ENCODE measurements around the gene ITPR2. TPM values are rescaled to one million over a fixed set of nuclear protein-coding genes. Genes with fewer than 3 reads are reported as not detected.
A peak's percentile ranks its signal among the peaks of the same experiment; 100 is the strongest.
"Not testable (repeated sequence)": the region's sequence is repeated elsewhere in the genome, so short reads cannot be mapped to it uniquely, and the experiment has no call there.

ITPR2 gene
- total RNA-seq, 1 experiment from 2014 or later = 14.3 TPM

GRCh38 chr12:26443309-26443708 is 389.7 kb downstream of the ITPR2 start:
- Mint-ChIP-seq H3K4me3 (ENCODE audit: unreplicated experiment) (no peak overlapping the region), H3K4me1 (ENCODE audit: insufficient read depth, unreplicated experiment) (no peaks in the 10 kb centered on the region), H3K27me3 (ENCODE audit: insufficient read depth, unreplicated experiment) (no peaks in the 10 kb centered on the region), H3K27ac (ENCODE audit: low read depth, unreplicated experiment) (no peak overlapping the region), H3K9me3 (ENCODE audit: unreplicated experiment) (no peaks in the 10 kb centered on the region), H3K36me3 (ENCODE audit: insufficient read depth, unreplicated experiment) (peaks cover 6% of the 10 kb centered on the region)
- no TSS peak for BruUV-seq (replicated peaks)
- CTCF ChIA-PET = interaction anchor here (0.7 to 0.9 kb wide), 3 partner anchors 73 to 324 kb away, joined by 3 read pairs; no protein-coding TSS in a partner anchor
- DNase-seq (ENCODE audit: unreplicated experiment) = no peak
- TF ChIP-seq, protein P1, sequence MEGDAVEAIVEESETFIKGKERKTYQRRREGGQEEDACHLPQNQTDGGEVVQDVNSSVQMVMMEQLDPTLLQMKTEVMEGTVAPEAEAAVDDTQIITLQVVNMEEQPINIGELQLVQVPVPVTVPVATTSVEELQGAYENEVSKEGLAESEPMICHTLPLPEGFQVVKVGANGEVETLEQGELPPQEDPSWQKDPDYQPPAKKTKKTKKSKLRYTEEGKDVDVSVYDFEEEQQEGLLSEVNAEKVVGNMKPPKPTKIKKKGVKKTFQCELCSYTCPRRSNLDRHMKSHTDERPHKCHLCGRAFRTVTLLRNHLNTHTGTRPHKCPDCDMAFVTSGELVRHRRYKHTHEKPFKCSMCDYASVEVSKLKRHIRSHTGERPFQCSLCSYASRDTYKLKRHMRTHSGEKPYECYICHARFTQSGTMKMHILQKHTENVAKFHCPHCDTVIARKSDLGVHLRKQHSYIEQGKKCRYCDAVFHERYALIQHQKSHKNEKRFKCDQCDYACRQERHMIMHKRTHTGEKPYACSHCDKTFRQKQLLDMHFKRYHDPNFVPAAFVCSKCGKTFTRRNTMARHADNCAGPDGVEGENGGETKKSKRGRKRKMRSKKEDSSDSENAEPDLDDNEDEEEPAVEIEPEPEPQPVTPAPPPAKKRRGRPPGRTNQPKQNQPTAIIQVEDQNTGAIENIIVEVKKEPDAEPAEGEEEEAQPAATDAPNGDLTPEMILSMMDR (IDR thresholded peaks at IDR 0.05; ENCODE audit: unreplicated experiment) = no peak
- POLR2A ChIA-PET = no interaction called here
- intact Hi-C loops (cut with micrococcal nuclease) = no loop called here

- intact Hi-C loops (cut with micrococcal nuclease) = no loop called here
- Mint-ChIP-seq H3K36me3 (ENCODE audit: insufficient read depth, unreplicated experiment) (peaks cover 6% of the 10 kb centered on the region), H3K27ac (ENCODE audit: low read depth, unreplicated experiment) (no peak overlapping the region), H3K9me3 (ENCODE audit: unreplicated experiment) (no peaks in the 10 kb centered on the region), H3K4me1 (ENCODE audit: insufficient read depth, unreplicated experiment) (no peaks in the 10 kb centered on the region), H3K27me3 (ENCODE audit: insufficient read depth, unreplicated experiment) (no peaks in the 10 kb centered on the region), H3K4me3 (ENCODE audit: unreplicated experiment) (no peak overlapping the region)
- BruUV-seq (replicated peaks) = no TSS peak
- POLR2A ChIA-PET = no interaction called here
- no peak for DNase-seq (ENCODE audit: unreplicated experiment)
- TF ChIP-seq, protein P1 (IDR thresholded peaks at IDR 0.05; ENCODE audit: unreplicated experiment) = no peak
- CTCF ChIA-PET = interaction anchor here (1.2 kb wide), 1 partner anchor 51 kb away, joined by 3 read pairs; no protein-coding TSS in a partner anchor
Measured at GRCh38 chr12:26441434-26441833, 391.6 kb downstream of the ITPR2 start.

DNA sequence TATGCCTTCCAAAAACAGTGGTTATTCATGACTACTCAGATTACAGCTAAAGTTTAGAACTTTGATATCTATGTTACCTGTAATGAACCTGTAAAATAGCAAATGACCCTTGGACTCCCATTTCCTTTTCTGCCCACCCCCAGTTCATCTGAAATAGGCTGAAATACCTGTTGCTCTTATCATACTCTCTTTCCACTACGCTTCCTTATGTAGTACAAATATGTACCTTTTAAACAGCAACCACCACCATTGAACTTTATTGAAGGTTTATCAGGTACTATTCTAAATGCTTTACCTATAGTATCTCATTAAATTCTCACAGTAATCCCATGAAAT is 398.0 kb downstream of the ITPR2 start:
- CTCF ChIA-PET = interaction anchor here (0.6 to 1.7 kb wide), 5 partner anchors 216 to 569 kb away, joined by 3 to 6 read pairs (median 4); no protein-coding TSS in a partner anchor
- TF ChIP-seq, protein P1 (IDR thresholded peaks at IDR 0.05; ENCODE audit: unreplicated experiment) = no peak
- Mint-ChIP-seq H3K9me3 (ENCODE audit: unreplicated experiment) (no peaks in the 10 kb centered on the region), H3K36me3 (ENCODE audit: insufficient read depth, unreplicated experiment) (peaks cover 6% of the 10 kb centered on the region), H3K27ac (ENCODE audit: low read depth, unreplicated experiment) (no peak overlapping the region), H3K4me1 (ENCODE audit: insufficient read depth, unreplicated experiment) (no peaks in the 10 kb centered on the region), H3K27me3 (ENCODE audit: insufficient read depth, unreplicated experiment) (no peaks in the 10 kb centered on the region), H3K4me3 (ENCODE audit: unreplicated experiment) (no peak overlapping the region)
- DNase-seq (ENCODE audit: unreplicated experiment) = no peak
- POLR2A ChIA-PET = interaction anchor here (0.6 to 0.7 kb wide), 2 partner anchors 61 to 312 kb away, joined by 3 to 4 read pairs; no protein-coding TSS in a partner anchor
- intact Hi-C loops (cut with micrococcal nuclease) = loop anchor here (2.0 kb wide), 1 partner anchor 90 kb away; no protein-coding TSS in a partner anchor
- no TSS peak for BruUV-seq (replicated peaks)

- TF ChIP-seq, protein P1 (IDR thresholded peaks at IDR 0.05; ENCODE audit: unreplicated experiment) = peak; percentile 80
Measured at GRCh38 chr12:26434299-26435068, 398.5 kb downstream of the ITPR2 start.

DNA sequence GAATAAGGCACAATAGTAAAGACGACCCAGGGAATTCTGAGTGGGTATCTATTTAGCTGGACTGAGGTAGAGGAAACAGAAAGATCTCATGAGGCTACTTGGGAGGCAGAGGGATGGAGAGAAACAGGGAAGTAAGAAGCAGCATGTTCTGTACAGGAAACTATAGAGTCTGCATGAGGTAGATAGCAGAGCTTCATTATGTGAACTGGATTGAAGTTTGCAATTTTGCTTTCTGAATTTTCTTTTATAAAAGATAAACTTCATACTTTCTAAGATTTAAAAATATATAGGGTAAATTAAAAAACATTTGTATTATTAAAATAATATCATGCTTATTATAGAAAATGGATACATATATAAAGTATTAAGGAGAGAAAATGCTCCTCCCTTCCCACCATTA is 399.3 kb downstream of the ITPR2 start:
- H3K27me3 Mint-ChIP-seq (ENCODE audit: insufficient read depth, unreplicated experiment); H3K36me3 Mint-ChIP-seq (ENCODE audit: insufficient read depth, unreplicated experiment); H3K4me1 Mint-ChIP-seq (ENCODE audit: insufficient read depth, unreplicated experiment); H3K4me3 Mint-ChIP-seq (ENCODE audit: unreplicated experiment); DNase-seq (ENCODE audit: unreplicated experiment); H3K27ac Mint-ChIP-seq (ENCODE audit: low read depth, unreplicated experiment); H3K9me3 Mint-ChIP-seq (ENCODE audit: unreplicated experiment); BruUV-seq (replicated peaks): not testable (repeated sequence)
- intact Hi-C loops (cut with micrococcal nuclease) = loop anchor here (1.0 to 2.0 kb wide), 7 partner anchors 91 to 336 kb away; no protein-coding TSS in a partner anchor
- ChIA-PET POLR2A (interaction anchor here (0.6 to 2.2 kb wide), 2 partner anchors 60 to 258 kb away, joined by 3 to 5 read pairs; no protein-coding TSS in a partner anchor), CTCF (interaction anchor here (0.7 to 1.8 kb wide), 13 partner anchors 9 to 314 kb away, joined by 3 to 8 read pairs (median 3); no protein-coding TSS in a partner anchor)

More at GRCh38 chr12:26434299-26435068, 398.5 kb downstream of the ITPR2 start:
- Mint-ChIP-seq H3K27me3 (ENCODE audit: insufficient read depth, unreplicated experiment) (no peaks in the 10 kb centered on the region), H3K9me3 (ENCODE audit: unreplicated experiment) (no peaks in the 10 kb centered on the region), H3K4me3 (ENCODE audit: unreplicated experiment) (no peak overlapping the region), H3K4me1 (ENCODE audit: insufficient read depth, unreplicated experiment) (no peaks in the 10 kb centered on the region), H3K27ac (ENCODE audit: low read depth, unreplicated experiment) (no peak overlapping the region), H3K36me3 (ENCODE audit: insufficient read depth, unreplicated experiment) (peaks cover 6% of the 10 kb centered on the region)
- intact Hi-C loops (cut with micrococcal nuclease) = loop anchor here (1.0 to 2.0 kb wide), 7 partner anchors 90 to 337 kb away; no protein-coding TSS in a partner anchor
- ChIA-PET POLR2A (interaction anchor here (0.6 to 2.2 kb wide), 3 partner anchors 59 to 312 kb away, joined by 3 to 5 read pairs (median 4); no protein-coding TSS in a partner anchor), CTCF (interaction anchor here (0.6 to 1.8 kb wide), 12 partner anchors 19 to 569 kb away, joined by 3 to 6 read pairs (median 3); no protein-coding TSS in a partner anchor)
- BruUV-seq (replicated peaks) = no TSS peak
- peak; percentile 72 for DNase-seq (ENCODE audit: unreplicated experiment)
